ENCODE measurements around the gene POLG2.

POLG2 gene

GRCh38 chr17:64533784-64534183 is 36.9 kb upstream of the POLG2 start:
- Histone ChIP-seq H4K20me1 (ENCODE audit: insufficient read depth) (no peaks in the 10 kb centered on the region), H3K27me3 (ENCODE audit: insufficient read depth, low read depth) (no peaks in the 10 kb centered on the region), H3K9ac (no peak overlapping the region), H2AFZ (ENCODE audit: low read depth) (no peak overlapping the region), H3K4me3 (IDR thresholded peaks at IDR 0.05; ENCODE audit: insufficient read depth, low read depth, low read length) (no peak overlapping the region), H3K27ac (no peak overlapping the region), H3K4me2 (no peak overlapping the region), H3K79me2 (ENCODE audit: insufficient read depth, low read depth) (no peaks in the 10 kb centered on the region), H3K36me3 (ENCODE audit: insufficient read depth) (peaks cover 7% of the 10 kb centered on the region; the same call in 1 of the 2 replicates), H3K4me1 (ENCODE audit: low read depth, poor library complexity, severe bottlenecking) (no peaks in the 10 kb centered on the region)
- TF ChIP-seq, protein P1, sequence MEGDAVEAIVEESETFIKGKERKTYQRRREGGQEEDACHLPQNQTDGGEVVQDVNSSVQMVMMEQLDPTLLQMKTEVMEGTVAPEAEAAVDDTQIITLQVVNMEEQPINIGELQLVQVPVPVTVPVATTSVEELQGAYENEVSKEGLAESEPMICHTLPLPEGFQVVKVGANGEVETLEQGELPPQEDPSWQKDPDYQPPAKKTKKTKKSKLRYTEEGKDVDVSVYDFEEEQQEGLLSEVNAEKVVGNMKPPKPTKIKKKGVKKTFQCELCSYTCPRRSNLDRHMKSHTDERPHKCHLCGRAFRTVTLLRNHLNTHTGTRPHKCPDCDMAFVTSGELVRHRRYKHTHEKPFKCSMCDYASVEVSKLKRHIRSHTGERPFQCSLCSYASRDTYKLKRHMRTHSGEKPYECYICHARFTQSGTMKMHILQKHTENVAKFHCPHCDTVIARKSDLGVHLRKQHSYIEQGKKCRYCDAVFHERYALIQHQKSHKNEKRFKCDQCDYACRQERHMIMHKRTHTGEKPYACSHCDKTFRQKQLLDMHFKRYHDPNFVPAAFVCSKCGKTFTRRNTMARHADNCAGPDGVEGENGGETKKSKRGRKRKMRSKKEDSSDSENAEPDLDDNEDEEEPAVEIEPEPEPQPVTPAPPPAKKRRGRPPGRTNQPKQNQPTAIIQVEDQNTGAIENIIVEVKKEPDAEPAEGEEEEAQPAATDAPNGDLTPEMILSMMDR (conservative IDR thresholded peaks at IDR 0.05; ENCODE audit: low read depth, low read length) = no peak

GRCh38 chr17:64532409-64532808 is 35.6 kb upstream of the POLG2 start:
- Histone ChIP-seq H2AFZ (ENCODE audit: low read depth) (no peak overlapping the region), H3K36me3 (ENCODE audit: insufficient read depth) (peaks cover 5% of the 10 kb centered on the region; the same call in 1 of the 2 replicates), H3K9ac (no peak overlapping the region), H3K79me2 (ENCODE audit: insufficient read depth, low read depth) (no peaks in the 10 kb centered on the region), H3K4me2 (no peak overlapping the region), H4K20me1 (ENCODE audit: insufficient read depth) (no peaks in the 10 kb centered on the region), H3K27ac (no peak overlapping the region), H3K27me3 (ENCODE audit: insufficient read depth, low read depth) (no peaks in the 10 kb centered on the region), H3K4me3 (IDR thresholded peaks at IDR 0.05; ENCODE audit: insufficient read depth, low read depth, low read length) (no peak overlapping the region), H3K4me1 (ENCODE audit: low read depth, poor library complexity, severe bottlenecking) (no peaks in the 10 kb centered on the region)
- TF ChIP-seq, protein P1 (conservative IDR thresholded peaks at IDR 0.05; ENCODE audit: low read depth, low read length) = no peak

GRCh38 chr17:64531955-64532371 is 35.1 kb upstream of the POLG2 start:
- Histone ChIP-seq H2AFZ (ENCODE audit: low read depth) (no peak overlapping the region), H3K36me3 (ENCODE audit: insufficient read depth) (peaks cover 3% of the 10 kb centered on the region; the same call in 1 of the 2 replicates), H3K27ac (no peak overlapping the region), H3K79me2 (ENCODE audit: insufficient read depth, low read depth) (no peaks in the 10 kb centered on the region), H3K4me3 (IDR thresholded peaks at IDR 0.05; ENCODE audit: insufficient read depth, low read depth, low read length) (no peak overlapping the region), H3K27me3 (ENCODE audit: insufficient read depth, low read depth) (no peaks in the 10 kb centered on the region), H3K4me2 (no peak overlapping the region), H3K4me1 (ENCODE audit: low read depth, poor library complexity, severe bottlenecking) (no peaks in the 10 kb centered on the region), H4K20me1 (ENCODE audit: insufficient read depth) (no peaks in the 10 kb centered on the region), H3K9ac (no peak overlapping the region)
- TF ChIP-seq, protein P1 (conservative IDR thresholded peaks at IDR 0.05; ENCODE audit: low read depth, low read length) = no peak

DNA sequence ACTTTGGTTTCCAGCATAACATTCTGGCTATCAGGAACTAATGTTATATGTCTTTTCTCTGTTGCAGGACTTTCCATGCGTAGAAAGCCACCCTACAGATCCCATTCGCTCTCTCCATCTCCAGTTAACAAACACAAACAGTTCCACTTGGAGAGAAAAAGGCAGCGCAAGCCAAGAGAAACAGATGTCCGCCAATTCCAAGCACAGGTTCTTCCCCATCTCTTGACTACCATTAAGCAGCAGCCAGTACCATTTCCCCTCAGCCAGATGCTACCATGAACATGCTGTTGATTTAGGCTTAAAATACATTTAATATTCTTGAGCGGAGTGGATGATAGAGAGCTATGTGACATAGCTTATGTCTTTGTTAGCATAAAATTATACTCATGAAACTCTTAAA is 32.4 kb upstream of the POLG2 start:
- Histone ChIP-seq H3K4me2 (no peak overlapping the region), H2AFZ (ENCODE audit: low read depth) (no peak overlapping the region), H4K20me1 (ENCODE audit: insufficient read depth) (no peaks in the 10 kb centered on the region), H3K36me3 (ENCODE audit: insufficient read depth) (peaks cover 9% of the 10 kb centered on the region; the same call in 1 of the 2 replicates), H3K27me3 (ENCODE audit: insufficient read depth, low read depth) (no peaks in the 10 kb centered on the region), H3K27ac (no peak overlapping the region), H3K4me3 (IDR thresholded peaks at IDR 0.05; ENCODE audit: insufficient read depth, low read depth, low read length) (no peak overlapping the region), H3K4me1 (ENCODE audit: low read depth, poor library complexity, severe bottlenecking) (no peaks in the 10 kb centered on the region), H3K9ac (no peak overlapping the region), H3K79me2 (ENCODE audit: insufficient read depth, low read depth) (no peaks in the 10 kb centered on the region)
- TF ChIP-seq, protein P1 (conservative IDR thresholded peaks at IDR 0.05; ENCODE audit: low read depth, low read length) = no peak
